DMS79 treated with DMSO at 0.1 percent for 48 hours (cell line): ENCODE data around the gene TAS1R2.
A peak's percentile ranks its signal among the peaks of the same experiment; 100 is the strongest.

Experiments used
- DNase-seq: peaks from one replicate; lab custom pipeline; 2025; lab: John Stamatoyannopoulos, UW

The TAS1R2 gene

GRCh38 chr1:18820791-18821641 is 38.4 kb downstream of the TAS1R2 start:
- DNase-seq, result peak; percentile 59

GRCh38 chr1:18819986-18820790 is 39.3 kb downstream of the TAS1R2 start:
- no peak for DNase-seq

GRCh38 chr1:18819203-18819602 is 40.3 kb downstream of the TAS1R2 start:
- no peak for DNase-seq

- DNase-seq, result no peak
These were observed 41.5 kb downstream of the TAS1R2 start for GRCh38 chr1:18817795-18818435.

GRCh38 chr1:18817316-18817715 is 42.1 kb downstream of the TAS1R2 start:
- DNase-seq, result no peak

GRCh38 chr1:18816808-18817207 is 42.7 kb downstream of the TAS1R2 start:
- no peak for DNase-seq

GRCh38 chr1:18814874-18815531 is 44.5 kb downstream of the TAS1R2 start:
- DNase-seq, result no peak

GRCh38 chr1:18814425-18814824 is 45.0 kb downstream of the TAS1R2 start:
- DNase-seq, result no peak

- DNase-seq, result no peak
These were observed 47.0 kb downstream of the TAS1R2 start for GRCh38 chr1:18812453-18812939.

GRCh38 chr1:18811733-18812452 is 47.6 kb downstream of the TAS1R2 start:
- no peak for DNase-seq

- no peak for DNase-seq
These were observed 49.2 kb downstream of the TAS1R2 start for GRCh38 chr1:18809953-18810899.

GRCh38 chr1:18808550-18808949 is 50.9 kb downstream of the TAS1R2 start:
- DNase-seq, result no peak

GRCh38 chr1:18807334-18808063 is 52.0 kb downstream of the TAS1R2 start:
- no peak for DNase-seq

GRCh38 chr1:18805925-18806849 is 53.3 kb downstream of the TAS1R2 start:
- DNase-seq, result no peak

GRCh38 chr1:18805150-18805879 is 54.1 kb downstream of the TAS1R2 start:
- DNase-seq, result no peak

- DNase-seq, result no peak
These were observed 55.6 kb downstream of the TAS1R2 start for GRCh38 chr1:18803851-18804250.

- DNase-seq, result no peak
These were observed 56.2 kb downstream of the TAS1R2 start for GRCh38 chr1:18803151-18803791.
